Measurements from ENCODE around the gene KIAA1755. TPM values are rescaled to one million over a fixed set of nuclear protein-coding genes. Genes with fewer than 3 reads are reported as not detected.

The KIAA1755 gene
- total and polyA plus RNA-seq, 2 of the 4 experiments (the other 2 are of a cell fraction), result 2.5 to 5.1 TPM

GRCh38 chr20:38304845-38305447, 44.4 kb upstream of the KIAA1755 start:
- Histone ChIP-seq H2AK9ac (replicated peaks; ENCODE audit: low read depth, low read length, poor library complexity) (no peak overlapping the region), H3K4me3 (ENCODE audit: insufficient read depth, low read depth, low read length) (no peak overlapping the region), H4K20me1 (ENCODE audit: insufficient read depth, low read length) (no peaks in the 10 kb centered on the region), H2AFZ (replicated peaks; ENCODE audit: low read length, poor library complexity) (no peak overlapping the region), H2BK5ac (ENCODE audit: low read depth, low read length, poor library complexity, severe bottlenecking) (no peak overlapping the region), H3K9me1 (ENCODE audit: insufficient read depth, low read length) (0 out of 2 replicates have a peak, but pooled peaks cover 1% of the 10 kb centered on the region), H2AK5ac (ENCODE audit: low read depth, low read length) (no peak overlapping the region), H3K4me1 (ENCODE audit: control insufficient read depth, insufficient read depth, low read length) (no peaks in the 10 kb centered on the region), H3K79me1 (ENCODE audit: low read depth in 1 of 2, low read length in 2 of 2) (no peaks in the 10 kb centered on the region), H4K5ac (ENCODE audit: low read depth, low read length) (no peak overlapping the region), H3K18ac (ENCODE audit: low read depth, low read length) (no peak overlapping the region), H2BK20ac (ENCODE audit: low read depth, low read length) (no peak overlapping the region), H3K14ac (replicated peaks; ENCODE audit: low read depth, low read length) (no peak overlapping the region), H2BK120ac (ENCODE audit: low read depth, low read length) (no peak overlapping the region), H4K91ac (ENCODE audit: insufficient read depth, low read depth, low read length) (no peak overlapping the region), H3K36me3 (ENCODE audit: control insufficient read depth, insufficient read depth, low read length) (no peaks in the 10 kb centered on the region), H4K8ac (ENCODE audit: low read depth in 2 of 2, low read length in 2 of 2) (no peak overlapping the region), H3K4ac (ENCODE audit: low read depth, low read length) (no peak overlapping the region), H2BK15ac (ENCODE audit: low read depth, low read length) (no peak overlapping the region), H3K27ac (ENCODE audit: insufficient read depth, low read length) (no peak overlapping the region), H3K9ac (ENCODE audit: low read depth, low read length) (no peak overlapping the region), H3K56ac (ENCODE audit: extremely low read depth, insufficient read depth, low read length) (no peak overlapping the region), H3K27me3 (ENCODE audit: control insufficient read depth, insufficient read depth, low read length) (peaks cover 21% of the 10 kb centered on the region), H3K4me2 (ENCODE audit: low read depth, low read length) (no peak overlapping the region), H3K23ac (ENCODE audit: low read depth, low read length) (no peak overlapping the region), H3K9me3 (ENCODE audit: control insufficient read depth, insufficient read depth, low read length) (peaks cover 7% of the 10 kb centered on the region; the same call in 1 of the 2 replicates)
- DNase-seq, result peak; percentile 38
- 38% methylated on average over 5 of the region's 8 CpGs; no CpG with 5 or more reads in 1 of the 2 experiments for WGBS, 2 experiments (ENCODE audit: extremely low coverage in 2 of 2, insufficient read length in 1 of 2)
- peak; percentile 86 for ATAC-seq (ENCODE audit: low read depth)
- intact Hi-C loops (cut with micrococcal nuclease) (loop anchor here (1.0 kb wide), 1 partner anchor 76 kb away; no protein-coding TSS in a partner anchor), dilution Hi-C loops (cut with HindIII; ENCODE audit: low sequenced_read_pairs, unreplicated experiment) (no loop called here), in situ Hi-C loops (cut with MboI; ENCODE audit: low sequenced_read_pairs) (loop anchor here (5.0 to 10.0 kb wide), 2 partner anchors 68 to 240 kb away; no protein-coding TSS in a partner anchor)
- BruUV-seq (replicated peaks), result no TSS peak
- CTCF ChIA-PET, result interaction anchor here (0.7 to 1.0 kb wide), 2 partner anchors 70 to 76 kb away, joined by 3 to 7 read pairs; no protein-coding TSS in a partner anchor
- TF ChIP-seq CTCF (conservative IDR thresholded peaks at IDR 0.05; ENCODE audit: low read depth, low read length), result peak; percentile 61
- peak; percentile 65 for TF ChIP-seq SMC3 (IDR thresholded peaks at IDR 0.05; ENCODE audit: low read depth, low read length)
- peak; percentile 27; the same call in 1 of the 2 replicates for TF ChIP-seq BHLHE40 (IDR thresholded peaks at IDR 0.05; ENCODE audit: low read depth, low read length)
- peak; percentile 70 for TF ChIP-seq RAD21 (IDR thresholded peaks at IDR 0.05; ENCODE audit: low read length)
- TF ChIP-seq FOS (IDR thresholded peaks at IDR 0.05; ENCODE audit: low read depth, low read length), result no peak
- POLR2A ChIA-PET (ENCODE audit: unreplicated experiment), result no interaction called here

All from IMR-90 (cell line).